SK-N-SH treated with all-trans-retinoic acid at 6 μM for 48 hours (cell line): ENCODE results near the gene SLC1A5.

Source experiments
- BACH2 ChIP-seq: fragments of 250-450 bp; sonication (Bioruptor Pico); IDR thresholded peaks from 2 replicates; pipeline ENCODE4 v1.9.0; 2021; ENCODE audit warnings: mild to moderate bottlenecking, borderline replicate concordance
- ESRRG ChIP-seq: fragments of 250-450 bp; sonication (Bioruptor Pico); IDR thresholded peaks from 2 replicates; pipeline ENCODE4 v1.6.1; 2021; ENCODE audit warnings: mild to moderate bottlenecking
- GLIS3 ChIP-seq: fragments of 250-450 bp; sonication (Bioruptor Pico); IDR thresholded peaks from 2 replicates; pipeline ENCODE4 v1.5.0; 2020; ENCODE audit warnings: mild to moderate bottlenecking, moderate library complexity
- PATZ1 ChIP-seq: fragments of 250-450 bp; sonication (Bioruptor Pico); IDR thresholded peaks from 2 replicates; pipeline ENCODE4 v1.8.0; 2020; ENCODE audit warnings: mild to moderate bottlenecking, moderate library complexity, borderline replicate concordance
- RARB ChIP-seq: fragments of 250-450 bp; sonication (Bioruptor Pico); IDR thresholded peaks from 2 replicates; pipeline ENCODE4 v1.8.0; 2021; ENCODE audit warnings: mild to moderate bottlenecking, moderate library complexity
- TOX ChIP-seq: fragments of 250-450 bp; sonication (Bioruptor Pico); IDR thresholded peaks from 2 replicates; pipeline ENCODE4 v1.8.0; 2021; ENCODE audit warnings: mild to moderate bottlenecking, moderate library complexity, borderline replicate concordance
- TSHZ2 ChIP-seq: fragments of 250-450 bp; sonication (Bioruptor Pico); IDR thresholded peaks from 2 replicates; pipeline ENCODE4 v1.5.0; 2020; ENCODE audit warnings: mild to moderate bottlenecking, moderate library complexity
- ZFP30 ChIP-seq: fragments of 450-650 bp; formaldehyde crosslinking; IDR thresholded peaks from 2 replicates; pipeline ENCODE4 v1.5.0; 2022; ENCODE audit warnings: mild to moderate bottlenecking, moderate library complexity

GRCh38 chr19:46730595-46730994, 57.8 kb downstream of the SLC1A5 start:
- TF ChIP-seq ESRRG (no peak), TSHZ2 (CRISPR knock-in tag) (no peak), ZFP30 (CRISPR knock-in tag) (no peak), GLIS3 (no peak), PATZ1 (CRISPR knock-in tag) (no peak), BACH2 (CRISPR knock-in tag) (no peak), RARB (CRISPR knock-in tag) (no peak), TOX (no peak)
